Spleen (tissue), 11 donors: Measurements from ENCODE around the gene RPLP2. TPM values are rescaled to one million over a fixed set of nuclear protein-coding genes. Genes with fewer than 3 reads are reported as not detected.

Experiments used
- DNase-seq: peaks from one replicate; pipeline ENCODE4 v3.0.0-alpha.2; 2020
- H3K27ac ChIP-seq, 8 donors: fragments of 200-600 bp; sonication (generic) in 7 of 8; 1 replicate in 4 of 8; 2 replicates in 4 of 8; pipeline versions ENCODE4 v1.5.0 to v1.8.0; 2016 to 2021; ENCODE audit warnings: inconsistent platforms in 4 of 8, mild to moderate bottlenecking in 4 of 8, moderate library complexity in 1 of 8
- H3K27me3 ChIP-seq, 7 donors: fragments of 200-600 bp; sonication (generic) in 6 of 7; replicated peaks in 1 of 7; 1 replicate in 4 of 7; 2 replicates in 3 of 7; pipeline versions ENCODE4 v1.5.0 to v1.8.0; 2016 to 2021; ENCODE audit warnings: inconsistent platforms in 3 of 7, mild to moderate bottlenecking in 1 of 7
- H3K36me3 ChIP-seq, 6 donors: fragments of 200-600 bp; sonication (generic) in 5 of 6; 1 replicate in 4 of 6; 2 replicates in 2 of 6; pipeline versions ENCODE4 v1.5.0 to v1.8.0; 2016 to 2021; ENCODE audit warnings: inconsistent platforms in 2 of 6
- H3K4me1 ChIP-seq, 6 donors: fragments of 200-600 bp; sonication (generic) in 5 of 6; 1 replicate in 3 of 6; 2 replicates in 3 of 6; pipeline versions ENCODE4 v1.5.0 to v1.8.0; 2016 to 2021; ENCODE audit warnings: inconsistent platforms in 3 of 6
- H3K4me3 ChIP-seq, 8 donors: fragments of 200-600 bp; sonication (generic) in 7 of 8; 1 replicate in 4 of 8; 2 replicates in 4 of 8; pipeline versions ENCODE4 v1.5.0 to v1.8.0; 2016 to 2021; ENCODE audit warnings: inconsistent platforms in 4 of 8, mild to moderate bottlenecking in 4 of 8, moderate library complexity in 2 of 8
- H3K9me3 ChIP-seq, 8 donors: fragments of 200-600 bp; sonication (generic) in 7 of 8; 1 replicate in 4 of 8; 2 replicates in 4 of 8; pipeline versions ENCODE4 v1.5.0 to v1.8.0; 2016 to 2021; ENCODE audit warnings: inconsistent platforms in 4 of 8
- CTCF ChIP-seq, 11 experiments: fragments of 200-600 bp in 7 of 11; fragments of 450-650 bp in 4 of 11; sonication (generic) in 4 of 11; IDR thresholded peaks in 8 of 11; conservative IDR thresholded peaks in 3 of 11; 1 replicate in 7 of 11; 2 replicates in 4 of 11; pipeline versions ENCODE4 v1.4.0 to v1.8.0; 2016 to 2021; ENCODE audit warnings: antibody characterized with exemption in 11 of 11, inconsistent platforms in 4 of 11, mild to moderate bottlenecking in 1 of 11
- POLR2A ChIP-seq, 3 donors: fragments of 450-650 bp; IDR thresholded peaks; one replicate each; pipeline ENCODE4 v1.5.1; 2017; ENCODE audit warnings: antibody characterized with exemption in 3 of 3, mild to moderate bottlenecking in 1 of 3
- POLR2AphosphoS5 ChIP-seq, 3 donors: sonication (generic); formaldehyde crosslinking; IDR thresholded peaks; one replicate each; pipeline ENCODE4 v1.5.1; 2017; ENCODE audit warnings: antibody characterized with exemption in 3 of 3
- WGBS, 5 donors: extraction: QIAGEN DNeasy Blood & Tissue Kit in 3 of 5; methylation state at CpG; one replicate each; pipeline versions ENCODE4 v1.1.5 to v1.1.7; 2013 to 2018; 5-methylcytosine and 5-hydroxymethylcytosine counted together
- intact Hi-C: fragments of 100-400 bp; cut with DNase I; formaldehyde crosslinking; loops from one replicate; pipeline ENCODE4 v1.15.0; 2023; ENCODE audit warnings: low total_unique reads
- polyA plus RNA-seq, 3 donors: library from polyadenylated mRNA; stranded (reverse); fragments of 200-250 nt; gene quantifications; one replicate each; pipeline ENCODE4 v1.2.1, GENCODE V29; 2013
- total RNA-seq, 7 donors: library from RNA; depleted of rRNA in 3 of 7; stranded (reverse); fragments of >200 nt in 3 of 7; fragmentation: NEBNext Ultra II Directional in 4 of 7; extraction: Animal tissue kit (Norgen Biotek cat#: 25700) in 4 of 7; gene quantifications; one replicate each; pipeline versions ENCODE4 v1.1.0 to v1.2.1, GENCODE V29; 2016 to 2021
- donor health status: healthy with polysubstance abuse.
- donor health status: DM: no; HTN: no; CAD: no; lungs with moderate emphysema.
- donor health status: DM: no; HTN: no; CAD: no.
- donor health status: Bipolar disorder and iron deficiency.
- donor health status: healthy.
- donor health status: DM: no; HTN: no; CAD: no.
- donor health status: DM: yes; HTN: yes; CAD: no.

The RPLP2 gene
- total and polyA plus RNA-seq, 10 donors = 514 to 3,944 (median 2,380) TPM

- H3K36me3 ChIP-seq = peaks cover 0 to 4% (median 0%) of the 10 kb centered on the region in 6 donors
- no peaks in the 10 kb centered on the region for H3K9me3 ChIP-seq
- peaks cover 4 to 34% (median 18%) of the 10 kb centered on the region in 6 donors for H3K4me1 ChIP-seq
- intact Hi-C loops = no loop called here
- whole genome bisulfite sequencing, 5 donors = 81 to 96% (median 84%) methylated on average over 16 to 36 of the region's 36 CpGs
- H3K27ac ChIP-seq = no peak overlapping the region
- no peak overlapping the region for H3K4me3 ChIP-seq
- no peak for TF ChIP-seq CTCF (IDR thresholded peaks at IDR 0.05 in 8 of 11, conservative IDR thresholded peaks at IDR 0.05 in 3 of 11)
- TF ChIP-seq POLR2A (IDR thresholded peaks at IDR 0.05) = no peak
- peak in 1 of 3 donors; percentile 41 for TF ChIP-seq POLR2AphosphoS5 (IDR thresholded peaks at IDR 0.05)
- DNase-seq = no peak
- H3K27me3 ChIP-seq = peaks cover 0 to under 1% (median 0%) of the 10 kb centered on the region in 7 donors
Observed at GRCh38 chr11:782264-783174, 27.2 kb upstream of the RPLP2 start.

DNA sequence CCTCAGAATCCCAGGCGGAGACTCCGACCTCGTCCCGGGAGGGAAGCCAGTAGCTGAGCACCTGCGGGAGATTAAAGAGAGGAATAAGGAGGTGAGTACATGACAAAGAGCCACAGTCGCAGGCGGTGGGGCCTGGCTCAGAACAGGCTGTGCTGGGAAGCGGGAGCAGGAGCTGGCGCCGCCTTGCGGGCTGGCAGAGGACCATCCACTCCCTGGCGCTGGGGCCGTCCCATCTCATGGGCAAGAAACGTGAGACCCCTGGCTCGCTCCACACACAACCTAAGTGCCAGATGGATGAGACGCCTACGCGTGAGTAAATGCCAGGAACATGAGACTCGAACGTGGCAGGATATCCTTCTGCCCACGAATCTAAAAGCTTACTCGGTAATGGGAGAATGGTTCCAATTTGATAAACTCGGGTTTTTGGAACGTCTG, 26.2 kb upstream of the RPLP2 start:
- Histone ChIP-seq H3K27ac (no peak overlapping the region), H3K4me3 (no peak overlapping the region), H3K4me1 (peaks cover 0 to 35% (median 17%) of the 10 kb centered on the region in 6 donors), H3K9me3 (no peaks in the 10 kb centered on the region), H3K27me3 (peaks cover 0 to 11% (median 6%) of the 10 kb centered on the region in 7 donors), H3K36me3 (peaks cover 0 to 4% (median 0%) of the 10 kb centered on the region in 6 donors)
- DNase-seq = peak; percentile 80
- intact Hi-C loops = no loop called here
- peak in 8 of 11 experiments; percentile 14 to 73 (median 54) for TF ChIP-seq CTCF (IDR thresholded peaks at IDR 0.05 in 8 of 11, conservative IDR thresholded peaks at IDR 0.05 in 3 of 11)
- no peak for TF ChIP-seq POLR2A (IDR thresholded peaks at IDR 0.05)
- TF ChIP-seq POLR2AphosphoS5 (IDR thresholded peaks at IDR 0.05) = peak; percentile 33 to 55 (median 53)
- WGBS, 5 donors = 43 to 85% (median 52%) methylated on average over 24 of the region's 24 CpGs

DNA sequence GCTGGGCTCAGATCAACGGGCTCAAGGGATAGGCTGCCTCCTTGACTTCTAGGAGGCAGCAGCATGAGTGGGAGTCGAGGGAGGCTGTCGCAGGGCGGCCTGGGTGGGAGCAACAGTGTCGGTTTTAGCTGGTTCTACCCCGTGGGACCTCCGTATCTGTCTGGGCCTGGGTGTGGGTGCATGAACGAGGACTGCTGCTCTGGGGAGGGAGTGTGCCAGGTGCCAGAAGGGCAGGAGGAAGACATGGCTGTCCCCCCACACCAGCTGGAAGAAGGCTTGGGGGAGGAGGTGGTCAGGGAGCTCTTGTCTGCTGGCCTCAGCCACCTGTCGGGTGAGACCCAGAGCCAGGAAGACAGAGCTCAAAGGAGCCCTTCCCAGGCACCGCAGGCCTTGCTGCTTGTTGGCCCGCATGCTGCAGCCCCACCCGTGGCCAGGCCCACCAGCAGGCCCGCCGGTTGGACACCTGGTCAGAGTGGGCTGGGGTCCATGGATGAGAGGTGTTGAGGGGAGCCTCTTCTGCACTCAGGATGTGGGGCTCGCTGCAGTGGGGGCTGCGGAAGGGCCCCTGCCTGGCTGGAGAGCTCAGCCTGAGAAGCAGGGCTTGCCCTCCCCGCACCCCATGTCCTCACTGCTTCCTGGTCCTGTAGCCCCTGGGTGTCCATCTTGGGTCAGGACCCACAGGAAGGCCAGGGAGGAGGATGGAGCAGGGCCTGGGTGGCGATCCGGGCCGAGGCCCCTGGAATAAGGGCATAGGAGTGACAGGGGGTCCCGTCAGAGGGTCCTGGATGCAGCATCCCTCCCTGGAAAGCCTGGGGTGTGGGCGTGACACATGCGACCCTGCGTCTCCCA, 23.3 kb upstream of the RPLP2 start:
- Histone ChIP-seq H3K4me3 (no peak overlapping the region), H3K27me3 (peaks cover 0 to 36% (median 26%) of the 10 kb centered on the region in 7 donors), H3K4me1 (peaks cover 0 to 31% (median 18%) of the 10 kb centered on the region in 6 donors), H3K36me3 (peaks cover 0 to 9% (median 5%) of the 10 kb centered on the region in 6 donors), H3K27ac (no peak overlapping the region), H3K9me3 (no peaks in the 10 kb centered on the region)
- TF ChIP-seq POLR2AphosphoS5 (IDR thresholded peaks at IDR 0.05) (peak in 1 of 3 donors; percentile 42), CTCF (IDR thresholded peaks at IDR 0.05 in 8 of 11, conservative IDR thresholded peaks at IDR 0.05 in 3 of 11) (no peak)
- 66 to 87% (median 81%) methylated on average over 11 to 24 of the region's 24 CpGs for WGBS, 5 donors
- DNase-seq = no peak
- intact Hi-C loops = no loop called here
